IMR-90 (cell line): Measurements from ENCODE around the gene IDI2. TPM values are rescaled to one million over a fixed set of nuclear protein-coding genes. Genes with fewer than 3 reads are reported as not detected.

Experiments
- ATAC-seq: fragments of 200-7000 bp; cut with Tn5 transposase; 2 replicates; pipeline ENCODE4 v1.9.1; 2020; ENCODE audit warnings: low read depth, mild to moderate bottlenecking, moderate library complexity
- BruUV-seq: library from RNA; stranded (reverse); fragments of 400-500 nt; replicated peaks from 2 replicates; lab custom pipeline; 2021; lab: Mats Ljungman, UMichigan
- CTCF ChIA-PET: fragments of 300-600 bp; formaldehyde crosslinking; extraction: SDS; loops from one replicate; lab custom pipeline; 2021; ENCODE audit warnings: antibody characterized with exemption; lab: Yijun Ruan, JAX
- POLR2A ChIA-PET: fragments of 300-600 bp; sonication (Branson Sonifier 250); formaldehyde crosslinking; loops from one replicate; lab custom pipeline; 2022; ENCODE audit warnings: antibody characterized with exemption; ENCODE audit not compliant: unreplicated experiment; lab: Charles Lee
- DNase-seq: peaks from one replicate; pipeline ENCODE4 v3.0.0; 2013
- H2AFZ ChIP-seq: replicated peaks from 2 replicates; pipeline ENCODE3; 2013; ENCODE audit warnings: low read length, mild to moderate bottlenecking; ENCODE audit not compliant: poor library complexity
- H2AK5ac ChIP-seq: 2 replicates; pipeline ENCODE4 v1.6.1; 2013; ENCODE audit warnings: low read depth, low read length, inconsistent platforms
- H2AK9ac ChIP-seq: replicated peaks from 2 replicates; pipeline ENCODE3; 2013; ENCODE audit warnings: mild to moderate bottlenecking, low read depth, low read length, moderate library complexity; ENCODE audit not compliant: poor library complexity
- H2BK120ac ChIP-seq: 2 replicates; pipeline ENCODE4 v1.6.1; 2013; ENCODE audit warnings: low read depth, low read length, inconsistent platforms
- H2BK15ac ChIP-seq: 3 replicates; pipeline ENCODE4 v1.6.1; 2013; ENCODE audit warnings: low read depth, low read length, inconsistent platforms
- H2BK20ac ChIP-seq: 2 replicates; pipeline ENCODE4 v1.6.1; 2013; ENCODE audit warnings: low read depth, mild to moderate bottlenecking, inconsistent platforms, low read length, moderate library complexity
- H2BK5ac ChIP-seq: 2 replicates; pipeline ENCODE4 v1.6.1; 2013; ENCODE audit warnings: mild to moderate bottlenecking, low read depth, low read length, inconsistent platforms; ENCODE audit not compliant: poor library complexity, severe bottlenecking
- H3K14ac ChIP-seq: replicated peaks from 2 replicates; pipeline ENCODE4 v1.6.1; 2013; ENCODE audit warnings: low read depth, low read length, inconsistent platforms
- H3K18ac ChIP-seq: 2 replicates; pipeline ENCODE4 v1.6.1; 2013; ENCODE audit warnings: low read depth, low read length, control low read depth
- H3K23ac ChIP-seq: 2 replicates; pipeline ENCODE4 v1.6.1; 2013; ENCODE audit warnings: low read depth, low read length, inconsistent platforms
- H3K27ac ChIP-seq: 2 replicates; pipeline ENCODE4 v1.5.1; 2013; ENCODE audit warnings: mild to moderate bottlenecking, control low read depth, low read length; ENCODE audit not compliant: insufficient read depth
- H3K27me3 ChIP-seq: 2 replicates; pipeline ENCODE4 v1.6.1; 2013; ENCODE audit warnings: low read length; ENCODE audit not compliant: control insufficient read depth, insufficient read depth
- H3K36me3 ChIP-seq: 2 replicates; pipeline ENCODE4 v1.6.1; 2013; ENCODE audit warnings: low read length, mixed read lengths; ENCODE audit not compliant: control insufficient read depth, insufficient read depth
- H3K4ac ChIP-seq: 2 replicates; pipeline ENCODE4 v1.6.1; 2013; ENCODE audit warnings: low read depth, low read length, inconsistent platforms
- H3K4me1 ChIP-seq: 2 replicates; pipeline ENCODE4 v1.6.1; 2013; ENCODE audit warnings: low read length, mixed read lengths; ENCODE audit not compliant: control insufficient read depth, insufficient read depth
- H3K4me2 ChIP-seq: 2 replicates; pipeline ENCODE4 v1.6.1; 2013; ENCODE audit warnings: low read depth, mild to moderate bottlenecking, control low read depth, low read length, moderate library complexity
- H3K4me3 ChIP-seq: 2 replicates; pipeline ENCODE4 v1.5.1; 2013; ENCODE audit warnings: low read depth, mild to moderate bottlenecking, control low read depth, low read length, moderate library complexity; ENCODE audit not compliant: insufficient read depth
- H3K56ac ChIP-seq: 2 replicates; pipeline ENCODE4 v1.6.1; 2013; ENCODE audit warnings: low read length, inconsistent platforms; ENCODE audit not compliant: insufficient read depth; ENCODE audit errors: extremely low read depth
- H3K79me1 ChIP-seq, 2 experiments: 2 replicates each; pipeline ENCODE4 v1.6.1; 2013; ENCODE audit warnings: low read length in 2 of 2, inconsistent platforms in 1 of 2, low read depth in 1 of 2
- H3K9ac ChIP-seq: 2 replicates; pipeline ENCODE4 v1.6.1; 2013; ENCODE audit warnings: low read depth, low read length, control low read depth
- H3K9me1 ChIP-seq: 2 replicates; pipeline ENCODE4 v1.6.1; 2013; ENCODE audit warnings: low read length, inconsistent platforms; ENCODE audit not compliant: insufficient read depth
- H3K9me3 ChIP-seq: 2 replicates; pipeline ENCODE4 v1.6.1; 2013; ENCODE audit warnings: low read length; ENCODE audit not compliant: control insufficient read depth, insufficient read depth
- H4K20me1 ChIP-seq: 2 replicates; pipeline ENCODE4 v1.6.1; 2013; ENCODE audit warnings: low read length, inconsistent platforms; ENCODE audit not compliant: insufficient read depth
- H4K5ac ChIP-seq: 2 replicates; pipeline ENCODE4 v1.6.1; 2013; ENCODE audit warnings: mild to moderate bottlenecking, low read depth, low read length, control low read depth
- H4K8ac ChIP-seq, 2 experiments: 2 replicates each; pipeline ENCODE4 v1.6.1; 2013; ENCODE audit warnings: low read depth in 2 of 2, low read length in 2 of 2, control low read depth in 1 of 2, inconsistent platforms in 1 of 2
- H4K91ac ChIP-seq: 2 replicates; pipeline ENCODE4 v1.6.1; 2013; ENCODE audit warnings: low read depth, low read length, inconsistent platforms; ENCODE audit not compliant: insufficient read depth
- CEBPB ChIP-seq: IDR thresholded peaks from 2 replicates; pipeline ENCODE4 v1.6.1; 2012; ENCODE audit warnings: low read depth, low read length, improper control_type of control experiment
- CTCF ChIP-seq: conservative IDR thresholded peaks from 2 replicates; pipeline ENCODE4 v1.5.1; 2012; ENCODE audit warnings: mild to moderate bottlenecking, low read depth, low read length, improper control_type of control experiment
- RCOR1 ChIP-seq: IDR thresholded peaks from 2 replicates; pipeline ENCODE4 v1.6.1; 2012; ENCODE audit warnings: mild to moderate bottlenecking, low read length, improper control_type of control experiment; ENCODE audit not compliant: insufficient replicate concordance
- SMC3 ChIP-seq: fragments of 150-350 bp; IDR thresholded peaks from 2 replicates; pipeline ENCODE4 v1.6.1; 2016; ENCODE audit warnings: low read depth, mild to moderate bottlenecking, antibody characterized with exemption, low read length, moderate library complexity
- WGBS, 2 experiments: methylation state at CpG; one replicate each; pipeline versions ENCODE4 v1.1.5 to v1.1.7; 2013; ENCODE audit warnings: missing lambda C conversion rate in 2 of 2; ENCODE audit not compliant: insufficient read length in 1 of 2; ENCODE audit errors: extremely low coverage in 2 of 2; 5-methylcytosine and 5-hydroxymethylcytosine counted together
- dilution Hi-C: fragments of 300-500 bp; cut with HindIII; formaldehyde crosslinking; loops from one replicate; pipeline ENCODE4 v1.14.3; 2018; ENCODE audit warnings: low sequenced_read_pairs; ENCODE audit not compliant: unreplicated experiment
- in situ Hi-C: fragments of 300-500 bp; cut with MboI; formaldehyde crosslinking; loops from 3 replicates; pipeline ENCODE4 v1.14.3; 2019; ENCODE audit warnings: low sequenced_read_pairs, inconsistent platforms, mixed read lengths
- intact Hi-C: fragments of 100-400 bp; cut with micrococcal nuclease; formaldehyde crosslinking; loops from 2 replicates; pipeline ENCODE4 v1.10.0; 2022
- polyA plus RNA-seq, 3 experiments: library from polyadenylated mRNA; depleted of rRNA; stranded (reverse); fragments of >200 nt; gene quantifications; 2 replicates each; pipeline ENCODE4 v1.2.3, GENCODE V29; 2012; ENCODE audit warnings: low replicate concordance in 1 of 3
- total RNA-seq: library from RNA; depleted of rRNA; stranded (reverse); fragments of >200 nt; gene quantifications from 2 replicates; pipeline ENCODE4 v1.2.3, GENCODE V29; 2012

Gene IDI2
- total and polyA plus RNA-seq, 2 of the 4 experiments (the other 2 are of a cell fraction): not detected

GRCh38 chr10:970311-971149 is 55.1 kb downstream of the IDI2 start:
- no TSS peak for BruUV-seq
- Histone ChIP-seq H4K8ac (no peak overlapping the region), H3K9ac (no peak overlapping the region), H4K5ac (no peak overlapping the region), H3K4ac (no peak overlapping the region), H2BK5ac (no peak overlapping the region), H4K20me1 (no peaks in the 10 kb centered on the region), H2BK15ac (no peak overlapping the region), H3K18ac (peak overlapping the region; percentile 6; the same call in 1 of the 2 replicates), H3K9me3 (no peaks in the 10 kb centered on the region), H3K4me2 (peak overlapping the region; percentile 65), H3K4me1 (peaks cover 9% of the 10 kb centered on the region), H2AFZ (peak overlapping the region; percentile 65), H3K4me3 (no peak overlapping the region), H3K9me1 (no peaks in the 10 kb centered on the region), H3K14ac (no peak overlapping the region), H2AK9ac (no peak overlapping the region), H3K27me3 (peaks cover 2% of the 10 kb centered on the region; the same call in 1 of the 2 replicates), H2BK20ac (no peak overlapping the region), H3K56ac (no peak overlapping the region), H2BK120ac (no peak overlapping the region), H3K36me3 (no peaks in the 10 kb centered on the region), H3K79me1 (no peaks in the 10 kb centered on the region; a peak in 1 of 4 replicates), H4K91ac (no peak overlapping the region), H3K27ac (no peak overlapping the region), H3K23ac (peak overlapping the region; percentile 13; the same call in 1 of the 2 replicates), H2AK5ac (no peak overlapping the region)
- CTCF ChIA-PET: no interaction called here
- peak; percentile 73 for ATAC-seq
- in situ Hi-C loops: no loop called here
- DNase-seq: no peak
- intact Hi-C loops: no loop called here
- TF ChIP-seq RCOR1 (no peak), CEBPB (peak; percentile 50), SMC3 (no peak), CTCF (no peak)
- POLR2A ChIA-PET: no interaction called here
- 12% methylated on average over 5 of the region's 14 CpGs; no CpG with 5 or more reads in 1 of the 2 experiments for WGBS, 2 experiments
- dilution Hi-C loops: no loop called here
